AG09319 (cell line): ENCODE results near the gene PUS10.
"Not testable (repeated sequence)": the region's sequence is repeated elsewhere in the genome, so short reads cannot be mapped to it uniquely, and the experiment has no call there.

ENCODE experiments used
- DNase-seq: peaks from one replicate; pipeline ENCODE4 v3.0.0-alpha.2; 2010; ENCODE audit warnings: low read depth; ENCODE audit errors: extremely low read depth
- TF ChIP-seq, protein P1 (sequence below): IDR thresholded peaks from 2 replicates; pipeline ENCODE4 v1.5.1; 2011; ENCODE audit warnings: low read depth, mild to moderate bottlenecking, inconsistent platforms, low read length, moderate library complexity

The PUS10 gene

DNA sequence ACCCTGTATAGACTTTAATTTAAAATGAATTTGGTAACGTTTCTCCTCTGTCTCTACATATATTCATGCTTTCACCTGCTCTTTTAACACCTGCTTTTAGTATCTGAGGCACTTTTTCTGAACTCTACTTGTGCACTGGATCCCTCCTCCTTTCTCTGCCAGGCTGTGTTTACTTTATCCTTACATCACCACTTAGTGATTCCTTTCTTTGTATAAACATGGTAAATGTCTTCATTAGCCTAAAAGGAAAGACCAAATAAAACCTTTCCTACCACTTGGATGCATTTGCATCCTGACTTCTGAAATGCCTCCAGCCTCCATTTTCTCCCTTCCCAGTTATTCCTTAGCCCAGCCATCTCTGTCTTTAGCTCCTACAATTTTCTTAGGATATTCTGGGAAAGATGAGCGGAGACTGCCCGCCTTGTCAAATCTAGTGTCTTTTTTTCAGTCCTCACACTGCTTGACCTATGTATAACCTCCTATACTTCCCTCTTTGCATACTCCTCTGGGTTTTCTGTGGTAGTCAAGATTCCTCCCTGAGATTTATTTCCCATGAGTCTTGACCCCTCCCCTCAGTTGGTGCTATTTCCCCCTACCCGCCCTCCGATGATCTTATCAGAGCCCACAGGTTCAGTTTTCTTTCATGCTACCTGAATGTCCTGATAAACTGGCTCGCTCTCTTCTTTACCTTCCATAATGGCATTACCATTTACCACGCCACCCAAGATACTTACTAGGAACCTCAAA is 91.9 kb downstream of the PUS10 start:
- TF ChIP-seq, protein P1, sequence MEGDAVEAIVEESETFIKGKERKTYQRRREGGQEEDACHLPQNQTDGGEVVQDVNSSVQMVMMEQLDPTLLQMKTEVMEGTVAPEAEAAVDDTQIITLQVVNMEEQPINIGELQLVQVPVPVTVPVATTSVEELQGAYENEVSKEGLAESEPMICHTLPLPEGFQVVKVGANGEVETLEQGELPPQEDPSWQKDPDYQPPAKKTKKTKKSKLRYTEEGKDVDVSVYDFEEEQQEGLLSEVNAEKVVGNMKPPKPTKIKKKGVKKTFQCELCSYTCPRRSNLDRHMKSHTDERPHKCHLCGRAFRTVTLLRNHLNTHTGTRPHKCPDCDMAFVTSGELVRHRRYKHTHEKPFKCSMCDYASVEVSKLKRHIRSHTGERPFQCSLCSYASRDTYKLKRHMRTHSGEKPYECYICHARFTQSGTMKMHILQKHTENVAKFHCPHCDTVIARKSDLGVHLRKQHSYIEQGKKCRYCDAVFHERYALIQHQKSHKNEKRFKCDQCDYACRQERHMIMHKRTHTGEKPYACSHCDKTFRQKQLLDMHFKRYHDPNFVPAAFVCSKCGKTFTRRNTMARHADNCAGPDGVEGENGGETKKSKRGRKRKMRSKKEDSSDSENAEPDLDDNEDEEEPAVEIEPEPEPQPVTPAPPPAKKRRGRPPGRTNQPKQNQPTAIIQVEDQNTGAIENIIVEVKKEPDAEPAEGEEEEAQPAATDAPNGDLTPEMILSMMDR, result no peak
- DNase-seq, result no peak

DNA sequence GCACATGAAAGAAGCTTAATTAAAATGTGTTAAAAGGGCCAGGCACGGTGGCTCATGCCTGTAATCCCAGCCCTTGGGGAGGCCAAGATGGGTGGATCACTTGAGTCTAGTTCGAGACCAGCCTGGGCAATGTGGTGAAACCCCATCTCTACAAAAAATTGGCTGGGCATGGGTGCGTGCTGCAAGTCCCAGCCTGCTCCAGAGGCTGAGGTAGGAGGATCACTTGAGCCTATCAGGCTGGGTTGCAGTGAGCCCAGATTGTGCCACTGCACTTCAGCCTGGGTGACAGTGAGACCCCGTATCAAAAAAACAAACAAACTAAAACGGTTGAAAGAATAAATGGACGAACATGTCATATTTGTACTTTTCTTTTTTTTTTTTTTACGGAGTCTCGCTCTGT is 110.7 kb downstream of the PUS10 start:
- TF ChIP-seq, protein P1, result no peak
- no peak for DNase-seq

DNA sequence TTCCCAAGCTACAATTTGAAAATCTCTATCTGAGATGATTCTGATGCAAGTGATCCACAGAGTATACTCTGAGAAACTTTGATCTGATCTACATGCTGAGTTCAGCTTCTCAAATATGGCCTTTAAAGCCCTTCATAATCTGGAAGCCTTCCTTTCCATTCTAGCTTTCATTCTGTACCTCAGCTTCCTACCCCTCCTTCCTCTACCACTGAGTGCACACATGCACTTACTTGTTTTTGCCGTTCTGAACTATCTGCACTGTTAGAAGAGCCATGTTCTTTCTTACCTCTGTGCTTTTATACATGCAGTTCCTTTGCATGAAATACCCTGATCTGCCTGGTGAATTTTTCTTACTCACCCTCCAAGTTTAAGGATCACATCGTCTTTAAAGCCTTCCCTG is 111.7 kb downstream of the PUS10 start:
- TF ChIP-seq, protein P1, result no peak
- no peak for DNase-seq

DNA sequence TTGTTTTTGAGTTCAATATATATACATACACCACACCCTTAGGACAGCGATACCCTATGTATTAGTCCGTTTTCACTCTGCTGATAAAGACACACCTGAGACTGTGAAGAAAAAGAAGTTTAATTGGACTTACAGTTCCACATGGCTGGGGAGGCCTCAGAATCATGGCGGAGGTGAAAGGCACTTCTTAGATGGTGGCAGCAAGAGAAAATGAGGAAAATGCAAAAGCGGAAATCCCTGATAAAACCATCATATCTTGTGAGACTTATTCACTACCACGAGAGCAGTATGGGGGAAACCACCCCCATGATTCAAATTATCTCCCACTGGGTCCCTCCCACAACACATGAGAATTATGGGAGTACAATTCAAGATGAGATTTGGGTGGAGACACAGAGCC is 112.2 kb downstream of the PUS10 start:
- DNase-seq, result not testable (repeated sequence)

DNA sequence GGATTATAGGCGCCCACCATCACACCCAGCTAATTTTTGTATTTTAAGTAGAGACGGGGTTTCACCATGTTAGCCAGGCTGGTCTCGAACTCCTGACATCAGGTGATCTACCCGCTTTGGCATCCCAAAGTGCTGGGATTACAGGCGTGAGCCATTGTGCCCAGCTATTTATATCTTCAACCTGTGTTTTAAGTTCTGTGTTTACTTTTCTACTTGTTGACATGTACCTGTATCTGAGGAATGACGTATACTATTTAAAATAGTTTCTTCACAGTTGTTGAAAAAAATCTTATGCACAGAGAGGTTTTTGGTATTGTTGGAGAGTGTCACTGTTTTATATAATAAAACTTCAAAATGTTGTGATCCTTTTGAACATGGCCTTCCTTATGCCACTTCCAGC is 116.8 kb downstream of the PUS10 start:
- not testable (repeated sequence) for DNase-seq

DNA sequence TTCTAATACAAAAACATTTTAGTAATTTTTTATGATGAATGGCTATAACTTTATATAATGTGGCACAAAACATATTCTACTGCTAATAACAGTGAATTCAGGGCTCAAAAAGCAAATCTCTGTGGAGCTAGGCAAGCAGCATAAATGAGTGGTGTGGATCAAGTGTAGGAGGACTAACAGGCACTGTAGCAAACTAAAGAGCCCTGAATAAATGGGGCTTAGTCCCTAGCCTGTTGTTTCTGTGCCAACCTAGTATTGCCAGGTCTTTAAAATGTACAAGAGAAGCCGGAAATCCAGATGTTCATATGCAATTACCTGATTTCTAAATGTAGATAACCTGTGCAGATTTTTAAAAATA is 118.2 kb downstream of the PUS10 start:
- no peak for DNase-seq
- TF ChIP-seq, protein P1, result no peak

DNA sequence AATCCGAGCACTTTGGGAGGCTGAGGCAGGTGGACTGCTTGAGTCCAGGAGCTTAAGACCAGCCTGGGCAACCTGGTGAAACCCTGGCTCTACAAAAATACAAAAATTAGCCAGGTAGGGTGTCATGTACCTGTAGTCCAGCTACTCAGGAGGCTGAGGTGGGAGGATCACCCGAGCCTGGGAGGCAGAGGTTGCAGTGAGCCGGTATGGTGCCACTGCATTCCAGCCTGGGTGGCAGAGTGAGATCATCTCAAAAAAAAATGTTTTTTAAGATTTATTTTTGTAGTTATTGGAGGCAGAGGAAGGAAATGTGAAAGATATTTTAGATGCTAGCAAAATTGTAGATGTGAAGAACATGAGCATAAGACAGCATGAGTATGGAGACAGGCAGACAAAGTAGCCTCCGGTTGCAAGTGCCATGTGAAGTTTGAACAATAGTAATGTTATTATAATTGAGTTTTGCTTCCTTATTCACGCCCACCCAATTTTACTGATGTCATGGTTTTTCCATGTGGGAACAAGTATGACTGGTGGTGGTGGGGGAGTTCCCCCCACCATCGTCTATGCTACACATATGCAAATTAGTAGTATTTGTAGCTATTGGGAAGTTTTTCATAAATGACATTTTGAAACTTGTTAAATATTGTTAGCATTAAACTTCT is 118.7 kb downstream of the PUS10 start:
- TF ChIP-seq, protein P1, result no peak
- DNase-seq, result no peak

DNA sequence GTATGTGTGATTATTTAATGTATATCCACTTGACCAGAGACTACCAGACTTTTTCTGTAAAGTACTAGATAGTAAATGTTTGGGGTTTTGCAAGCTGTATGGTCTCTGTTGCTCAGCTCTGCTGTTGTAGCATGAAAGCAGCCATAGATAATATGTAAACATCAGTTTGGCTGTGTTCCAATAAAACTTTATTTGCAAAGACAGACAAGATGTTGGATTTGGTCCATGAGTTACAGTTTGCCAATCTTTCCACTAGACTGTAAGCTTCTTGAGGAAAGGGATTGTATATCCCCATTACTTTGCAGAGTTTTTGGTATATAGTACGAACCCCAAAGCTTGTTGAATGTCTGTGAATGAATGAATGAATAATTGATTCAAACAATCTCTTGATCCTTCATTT is 119.5 kb downstream of the PUS10 start:
- DNase-seq, result no peak

More for the DNA sequence above, 119.5 kb downstream of the PUS10 start:
- TF ChIP-seq, protein P1, result no peak
